ENCODE measurements around the gene UBE4A.

- TF ChIP-seq EZH2 (IDR thresholded peaks at IDR 0.05; ENCODE audit: low read length, missing control alignments) (no peak), CTCF (conservative IDR thresholded peaks at IDR 0.05 in 1 of 2, IDR thresholded peaks at IDR 0.05 in 1 of 2; ENCODE audit: low read depth in 1 of 2, low read length in 2 of 2) (no peak)
These were observed 30.7 kb upstream of the UBE4A start for GRCh38 chr11:118328745-118329144.

All from fibroblast of lung (primary cell).